DMS114 treated with DMSO at 0.1 percent for 48 hours (cell line): ENCODE measurements around the gene SPOCK2.
"Not testable (repeated sequence)": the region's sequence is repeated elsewhere in the genome, so short reads cannot be mapped to it uniquely, and the experiment has no call there.

Source experiments
- DNase-seq: peaks from one replicate; lab custom pipeline; 2025; ENCODE audit not compliant: unreplicated experiment; lab: John Stamatoyannopoulos, UW

SPOCK2 gene

GRCh38 chr10:72108830-72109635 is 20.7 kb upstream of the SPOCK2 start:
- no peak for DNase-seq

GRCh38 chr10:72108004-72108370 is 19.6 kb upstream of the SPOCK2 start:
- DNase-seq = not testable (repeated sequence)

GRCh38 chr10:72107325-72108003 is 19.1 kb upstream of the SPOCK2 start:
- no peak for DNase-seq

DNA sequence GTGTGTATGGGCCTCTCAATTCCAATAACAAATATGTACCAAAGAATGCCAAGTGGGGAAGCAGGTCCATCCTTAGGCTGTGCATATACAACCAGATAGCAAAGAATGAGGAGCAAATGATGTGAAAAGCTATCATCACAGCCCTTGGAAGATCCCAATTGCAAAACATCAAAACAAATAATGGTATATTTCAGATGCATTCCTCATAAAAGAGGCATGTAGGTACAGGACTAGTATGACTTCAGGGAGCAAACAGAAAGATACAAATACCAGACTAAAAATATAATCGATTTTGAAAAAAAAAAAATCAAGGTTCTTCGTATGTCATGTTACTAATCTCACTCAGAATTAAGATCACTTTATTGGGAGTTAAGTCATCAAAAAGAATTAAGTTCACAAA is 18.5 kb upstream of the SPOCK2 start:
- DNase-seq = no peak

DNA sequence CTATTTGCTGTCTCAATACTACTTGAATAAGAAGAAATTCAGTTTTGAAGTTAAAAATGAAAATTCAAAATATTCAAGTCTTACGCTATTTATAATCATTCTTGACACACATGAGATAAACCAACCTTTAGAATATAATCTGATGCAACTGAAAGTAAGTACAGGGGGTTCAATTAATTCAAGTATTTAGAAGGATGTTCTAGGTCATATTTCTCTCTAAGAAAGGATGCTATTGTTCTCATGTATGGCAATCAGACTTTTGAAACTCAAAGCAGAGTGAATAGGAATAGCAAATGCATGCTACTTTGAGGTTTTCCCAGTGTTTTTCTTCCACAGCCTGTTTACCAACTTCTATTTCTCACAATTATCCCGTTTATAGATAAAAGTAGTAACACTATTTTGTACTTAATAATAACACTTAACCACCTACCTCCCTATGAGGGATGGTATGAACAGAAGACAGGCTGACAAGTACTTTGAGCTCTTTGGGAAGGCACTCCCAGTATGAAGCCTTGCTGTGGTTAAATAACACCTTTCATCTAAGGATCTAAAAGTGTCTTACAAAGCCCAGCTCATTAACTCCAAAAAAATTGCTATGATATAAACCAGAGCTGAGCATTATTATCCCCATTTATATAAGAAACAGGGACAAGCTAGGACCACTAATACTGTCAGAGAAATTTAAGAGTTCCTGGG is 18.0 kb upstream of the SPOCK2 start:
- no peak for DNase-seq

DNA sequence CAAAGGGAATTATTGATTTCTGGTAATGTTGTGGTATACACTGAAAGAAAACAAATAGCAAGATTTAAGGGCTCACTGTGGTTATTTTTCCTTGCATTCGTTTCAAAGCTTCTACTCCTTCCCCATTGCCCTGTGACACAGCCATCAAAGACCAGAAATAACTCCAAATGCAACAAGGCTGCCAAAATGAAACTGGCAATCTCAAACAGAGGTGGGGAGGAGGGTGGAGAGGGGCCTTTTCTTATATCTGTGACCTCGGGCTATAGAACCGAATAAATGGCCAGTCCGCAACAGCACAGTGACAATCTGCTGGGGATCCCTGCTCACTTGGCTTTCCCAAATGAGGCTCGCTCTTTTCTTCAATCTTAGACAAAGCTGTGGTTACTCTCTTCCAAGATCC is 17.4 kb upstream of the SPOCK2 start:
- DNase-seq = no peak

GRCh38 chr10:72105098-72105475 is 16.7 kb upstream of the SPOCK2 start:
- no peak for DNase-seq

DNA sequence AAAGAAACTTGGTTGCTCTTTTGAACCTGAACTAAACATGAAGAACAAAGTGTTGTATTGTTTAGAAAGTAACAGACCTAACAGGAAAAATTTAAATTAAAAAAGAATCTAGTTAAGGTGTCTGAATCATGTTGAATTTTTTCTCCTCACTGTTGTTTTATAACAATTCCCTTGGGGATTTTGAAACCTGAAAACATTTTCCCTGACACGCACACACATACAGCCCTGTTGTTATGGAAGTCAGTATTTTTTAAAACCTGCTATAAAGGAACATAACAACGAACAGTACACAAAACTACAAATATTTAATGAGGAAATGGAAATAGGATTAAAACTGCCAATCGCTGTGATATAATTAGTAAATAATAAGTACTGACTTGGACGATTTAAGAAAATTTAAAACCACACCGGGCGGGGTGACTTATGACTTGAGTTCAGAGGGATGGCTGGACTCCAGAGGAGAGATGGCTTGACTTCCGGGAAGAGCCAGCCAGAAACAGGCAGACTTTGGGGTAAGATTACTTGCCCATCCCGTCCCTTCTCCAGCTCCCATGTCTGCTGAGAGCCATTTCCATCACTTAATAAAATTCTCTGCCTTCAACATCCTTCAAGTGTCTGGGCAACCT is 16.2 kb upstream of the SPOCK2 start:
- DNase-seq = no peak

- no peak for DNase-seq
Observed at GRCh38 chr10:72099600-72099921, 11.2 kb upstream of the SPOCK2 start.

GRCh38 chr10:72098836-72099599 is 10.7 kb upstream of the SPOCK2 start:
- DNase-seq = no peak

- DNase-seq = no peak
Observed at GRCh38 chr10:72098301-72098835, 10.0 kb upstream of the SPOCK2 start.

DNA sequence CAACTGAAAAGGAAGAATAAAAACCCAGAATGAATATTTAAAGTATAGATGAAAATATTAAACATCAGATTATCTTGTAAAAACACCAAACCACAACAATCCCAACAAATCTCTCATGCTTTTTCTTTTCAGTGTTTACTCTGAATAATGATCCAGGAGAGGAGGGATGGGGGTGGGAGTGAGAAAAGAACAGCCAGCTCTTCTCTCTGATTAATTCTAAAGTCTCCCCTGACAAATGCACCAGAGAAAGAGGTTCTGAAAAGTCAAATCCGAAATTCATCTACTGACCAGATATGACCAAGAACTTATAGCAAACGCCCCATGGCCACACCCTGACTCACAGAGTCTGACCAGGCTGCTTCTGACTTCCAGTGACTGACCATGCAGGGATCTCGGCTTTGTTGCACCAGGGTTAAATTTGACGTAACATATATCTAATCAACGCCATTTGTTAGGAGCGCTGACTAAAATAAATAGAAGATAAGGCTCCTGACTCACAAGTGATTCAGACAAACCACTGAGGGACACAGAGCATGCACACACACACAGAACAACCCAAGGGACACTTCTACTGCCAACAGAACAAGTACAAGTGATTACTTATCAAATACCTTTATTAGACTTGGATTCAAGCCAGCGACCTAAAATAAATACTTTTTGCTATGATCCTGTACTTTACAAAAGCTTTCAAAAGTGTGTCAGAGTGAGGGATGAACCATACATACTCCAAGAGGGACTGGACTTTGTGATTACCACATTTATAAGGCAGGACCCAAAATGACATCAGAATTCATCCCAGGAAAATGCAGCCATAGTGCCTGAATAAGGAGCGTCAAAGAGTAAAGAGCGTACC is 9.3 kb upstream of the SPOCK2 start:
- no peak for DNase-seq

DNA sequence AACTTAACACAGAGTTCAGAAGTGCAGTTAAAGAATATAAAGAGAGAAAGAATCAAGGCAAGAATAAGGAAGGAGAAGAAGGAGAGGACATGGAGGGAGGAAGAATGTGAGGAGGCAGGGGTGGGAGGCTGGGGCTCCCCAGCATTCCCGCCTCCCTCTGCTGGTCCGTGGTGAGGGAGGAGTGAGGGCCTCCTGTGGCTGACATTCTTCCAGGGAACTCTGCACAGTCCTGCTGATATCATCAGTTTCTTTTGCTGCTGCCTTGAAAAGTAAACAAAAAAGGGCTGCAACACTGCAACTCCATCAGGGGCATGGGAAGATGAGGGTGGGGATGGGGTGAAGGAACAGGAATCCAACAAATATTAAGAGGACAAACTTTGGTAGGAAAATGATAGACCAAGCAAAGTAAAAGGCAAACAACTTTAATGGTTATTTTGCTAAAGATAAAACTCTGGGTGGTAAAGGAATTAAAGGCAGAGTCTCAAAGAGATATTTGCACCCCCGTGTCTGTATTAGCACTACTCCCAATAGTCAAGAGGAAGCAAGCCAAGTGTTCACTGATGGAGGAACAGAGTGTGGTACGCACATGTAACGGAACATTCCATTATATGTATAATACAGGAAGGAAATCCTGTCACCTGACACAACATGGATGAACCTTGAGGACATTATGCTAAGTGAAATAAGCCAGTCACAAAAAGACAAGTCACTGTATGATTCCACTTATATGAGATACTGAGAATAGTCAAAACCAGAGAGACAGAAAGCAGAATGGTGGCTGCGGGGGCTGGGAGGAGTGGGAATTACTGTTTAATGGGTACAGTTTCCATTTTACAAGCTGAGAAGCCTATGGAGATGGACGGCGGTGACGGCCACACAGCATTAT is 8.0 kb upstream of the SPOCK2 start:
- no peak for DNase-seq

- no peak for DNase-seq
Observed at GRCh38 chr10:72095195-72095594, 6.8 kb upstream of the SPOCK2 start.

DNA sequence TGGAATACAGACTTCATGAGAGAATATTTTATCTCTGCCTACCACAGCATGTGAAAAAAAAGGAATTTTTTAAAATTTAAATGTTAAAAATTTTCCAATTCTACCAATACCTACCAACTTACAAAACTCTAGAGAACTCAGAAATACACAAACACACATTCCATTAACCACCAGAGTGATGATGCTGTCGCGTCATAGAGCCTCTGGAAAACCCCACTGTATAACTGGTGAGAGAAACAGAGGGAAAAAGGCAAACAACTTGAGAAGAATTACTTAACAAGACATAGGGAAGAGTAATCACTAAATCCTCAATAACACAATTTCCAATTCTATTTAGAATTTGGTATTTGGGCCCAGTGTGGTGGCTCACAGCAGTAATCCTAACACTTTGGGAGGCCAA is 6.2 kb upstream of the SPOCK2 start:
- DNase-seq = no peak

DNA sequence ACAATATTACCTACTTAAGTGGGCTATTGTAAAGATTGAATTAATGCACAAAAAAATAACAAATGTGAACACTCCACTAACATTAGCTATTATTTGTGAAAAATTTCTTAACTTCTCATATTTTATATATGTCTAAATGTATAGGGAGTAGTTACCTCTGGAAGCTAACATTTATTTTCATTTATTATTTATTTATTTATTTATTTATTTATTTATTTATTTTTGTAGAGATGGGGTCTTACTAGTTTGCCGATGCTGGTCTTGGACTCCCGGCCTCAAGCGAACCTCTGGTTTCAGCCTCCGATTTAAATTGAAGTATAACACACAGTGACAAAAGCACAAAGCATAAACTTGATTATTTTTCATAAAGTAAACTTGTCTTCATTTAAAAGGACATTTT is 5.1 kb upstream of the SPOCK2 start:
- DNase-seq = no peak

- DNase-seq = no peak
Observed at GRCh38 chr10:72092987-72093386, 4.6 kb upstream of the SPOCK2 start.

- no peak for DNase-seq
Observed at GRCh38 chr10:72092171-72092924, 4.0 kb upstream of the SPOCK2 start.
